Mammary epithelial cell (primary cell): Measurements from ENCODE around the gene TRIM68.

ENCODE experiments used
- EZH2 ChIP-seq: IDR thresholded peaks from 2 replicates; pipeline ENCODE4 v1.6.1; 2012; ENCODE audit warnings: low read length, inconsistent platforms, borderline replicate concordance
- TF ChIP-seq, protein P1 (sequence below), 2 donors: IDR thresholded peaks in 1 of 2; conservative IDR thresholded peaks in 1 of 2; 2 replicates each; pipeline ENCODE4 v1.5.1; 2011 to 2012; ENCODE audit warnings: inconsistent platforms in 2 of 2, low read length in 2 of 2, mild to moderate bottlenecking in 2 of 2, control low read depth in 1 of 2, low read depth in 1 of 2; ENCODE audit not compliant: insufficient read depth in 1 of 2; ENCODE audit errors: extremely low read depth in 1 of 2

DNA sequence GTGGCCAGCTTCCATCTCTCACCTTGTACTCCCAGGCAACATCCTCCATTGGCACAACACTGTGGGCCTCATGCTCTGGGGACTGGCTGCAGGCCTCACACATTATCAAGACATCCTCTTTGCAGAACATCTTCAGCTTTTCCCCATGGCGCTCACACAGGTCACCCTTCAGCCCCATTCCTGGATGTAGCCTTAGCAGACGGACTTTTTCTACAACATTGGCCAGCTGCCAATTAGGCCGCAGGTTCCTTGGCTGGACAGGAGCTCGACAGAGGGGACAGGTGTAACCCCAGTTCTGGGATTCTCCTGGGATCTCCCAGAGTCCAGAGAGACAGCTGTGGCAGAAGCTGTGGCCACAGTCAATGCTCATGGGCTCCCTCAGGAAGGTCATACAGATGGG is 3.0 kb downstream of the TRIM68 start:
- TF ChIP-seq, protein P1, sequence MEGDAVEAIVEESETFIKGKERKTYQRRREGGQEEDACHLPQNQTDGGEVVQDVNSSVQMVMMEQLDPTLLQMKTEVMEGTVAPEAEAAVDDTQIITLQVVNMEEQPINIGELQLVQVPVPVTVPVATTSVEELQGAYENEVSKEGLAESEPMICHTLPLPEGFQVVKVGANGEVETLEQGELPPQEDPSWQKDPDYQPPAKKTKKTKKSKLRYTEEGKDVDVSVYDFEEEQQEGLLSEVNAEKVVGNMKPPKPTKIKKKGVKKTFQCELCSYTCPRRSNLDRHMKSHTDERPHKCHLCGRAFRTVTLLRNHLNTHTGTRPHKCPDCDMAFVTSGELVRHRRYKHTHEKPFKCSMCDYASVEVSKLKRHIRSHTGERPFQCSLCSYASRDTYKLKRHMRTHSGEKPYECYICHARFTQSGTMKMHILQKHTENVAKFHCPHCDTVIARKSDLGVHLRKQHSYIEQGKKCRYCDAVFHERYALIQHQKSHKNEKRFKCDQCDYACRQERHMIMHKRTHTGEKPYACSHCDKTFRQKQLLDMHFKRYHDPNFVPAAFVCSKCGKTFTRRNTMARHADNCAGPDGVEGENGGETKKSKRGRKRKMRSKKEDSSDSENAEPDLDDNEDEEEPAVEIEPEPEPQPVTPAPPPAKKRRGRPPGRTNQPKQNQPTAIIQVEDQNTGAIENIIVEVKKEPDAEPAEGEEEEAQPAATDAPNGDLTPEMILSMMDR (conservative IDR thresholded peaks at IDR 0.05 in 1 of 2, IDR thresholded peaks at IDR 0.05 in 1 of 2; ENCODE audit: extremely low read depth in 1 of 2, insufficient read depth in 1 of 2, low read depth in 1 of 2, low read length in 2 of 2), result no peak
- TF ChIP-seq EZH2, result no peak
